ENCODE data around the gene BRINP2. TPM values are rescaled to one million over a fixed set of nuclear protein-coding genes. Genes with fewer than 3 reads are reported as not detected.

Gene BRINP2
- total RNA-seq, 2 experiments from 2014 or later = not detected

DNA sequence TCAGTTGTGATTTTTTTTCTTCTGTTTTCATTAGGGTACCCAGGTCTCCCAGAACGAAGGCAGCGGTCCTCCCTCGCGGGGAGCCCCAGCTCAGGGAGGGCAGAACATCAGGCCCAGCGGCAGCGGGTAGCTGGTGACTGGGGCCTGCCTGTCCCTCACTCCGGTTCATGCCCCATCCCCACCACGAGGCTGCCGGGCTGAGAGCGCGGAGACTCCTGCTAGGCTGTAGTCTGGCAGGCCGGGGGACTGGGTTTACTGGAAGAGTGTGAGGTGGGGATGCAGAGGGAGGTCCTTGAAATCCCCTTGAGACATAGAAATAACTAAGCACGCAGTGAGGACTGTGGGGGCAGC is 10.5 kb downstream of the BRINP2 start:
- H3K36me3 Mint-ChIP-seq = no peaks in the 10 kb centered on the region
- H3K27ac Mint-ChIP-seq = no peak overlapping the region
- H3K4me1 Mint-ChIP-seq = peaks cover 5% of the 10 kb centered on the region
- no peak overlapping the region for H3K4me3 Mint-ChIP-seq
- DNase-seq (no peak), ATAC-seq (no peak)
- no peaks in the 10 kb centered on the region for H3K9me3 Mint-ChIP-seq (ENCODE audit: low read depth)
- CTCF ChIA-PET = interaction anchor here (1.4 to 1.6 kb wide), 3 partner anchors 9 to 283 kb away, joined by 3 to 5 read pairs (median 4); no protein-coding TSS in a partner anchor
- peaks cover 14% of the 10 kb centered on the region for H3K27me3 Mint-ChIP-seq

DNA sequence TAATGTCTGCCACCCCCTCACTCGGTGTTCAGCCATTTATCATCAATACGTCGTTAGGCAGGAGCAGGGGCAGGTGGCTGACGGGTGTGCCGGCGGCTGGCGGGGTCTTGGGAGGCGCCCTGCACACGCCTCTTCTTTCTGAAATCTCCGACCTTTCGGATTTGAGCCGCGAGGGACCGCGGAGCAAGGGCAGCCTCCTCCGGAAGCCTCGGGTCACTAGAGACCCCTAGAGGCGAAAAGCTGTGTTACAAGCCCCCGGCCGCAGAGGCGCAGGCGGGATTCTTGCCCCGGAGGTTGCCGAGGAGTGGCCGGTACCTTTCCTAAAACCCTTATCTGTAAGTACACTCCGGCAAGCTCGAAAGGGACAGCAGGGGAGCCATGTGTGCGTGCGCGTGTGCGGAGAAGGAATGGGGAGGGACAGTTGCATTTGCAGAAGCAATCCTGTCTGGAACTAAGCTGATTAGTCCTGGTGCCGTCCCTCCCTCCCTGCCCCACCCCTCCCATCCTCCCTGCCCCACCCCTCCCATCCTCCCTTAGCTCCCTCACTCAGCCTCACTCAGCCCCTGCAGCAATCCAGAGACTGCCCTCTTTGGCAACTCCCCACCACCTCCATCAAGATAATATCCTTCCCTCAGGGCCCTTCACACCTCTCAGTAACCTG is 11.0 kb downstream of the BRINP2 start:
- Mint-ChIP-seq H3K4me1 (peaks cover 5% of the 10 kb centered on the region), H3K9me3 (ENCODE audit: low read depth) (no peaks in the 10 kb centered on the region), H3K27me3 (peaks cover 14% of the 10 kb centered on the region), H3K27ac (no peak overlapping the region), H3K36me3 (no peaks in the 10 kb centered on the region), H3K4me3 (no peak overlapping the region)
- DNase-seq (peak; percentile 58), ATAC-seq (peak; percentile 57)
- CTCF ChIA-PET = interaction anchor here (1.4 to 1.6 kb wide), 3 partner anchors 8 to 283 kb away, joined by 3 to 5 read pairs (median 4); no protein-coding TSS in a partner anchor

DNA sequence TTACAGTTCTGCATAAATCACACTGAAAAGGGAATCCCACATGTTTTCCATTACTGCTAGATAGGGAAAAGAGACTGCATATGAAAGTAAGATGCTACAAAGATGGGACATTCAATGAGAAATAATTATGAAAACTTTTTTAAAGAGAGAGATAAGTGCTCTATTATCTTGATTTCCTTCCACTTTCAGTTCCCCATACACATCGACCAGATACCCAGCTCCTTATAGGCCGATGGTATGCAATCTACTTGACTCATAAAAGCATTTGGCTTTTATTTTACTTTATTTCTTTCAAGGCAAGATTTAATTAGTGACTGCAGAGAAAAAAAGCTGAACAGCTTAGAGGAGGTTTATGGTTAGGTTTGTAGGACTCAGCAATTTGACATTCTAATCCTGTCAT is 13.1 kb downstream of the BRINP2 start:
- DNase-seq (no peak), ATAC-seq (no peak)
- peaks cover 14% of the 10 kb centered on the region for H3K27me3 Mint-ChIP-seq
- CTCF ChIA-PET = no interaction called here
- H3K9me3 Mint-ChIP-seq (ENCODE audit: low read depth) = no peaks in the 10 kb centered on the region
- no peak overlapping the region for H3K27ac Mint-ChIP-seq
- peaks cover 5% of the 10 kb centered on the region for H3K4me1 Mint-ChIP-seq
- H3K36me3 Mint-ChIP-seq = no peaks in the 10 kb centered on the region
- no peak overlapping the region for H3K4me3 Mint-ChIP-seq

GRCh38 chr1:177185209-177185608 is 14.5 kb downstream of the BRINP2 start:
- Mint-ChIP-seq H3K27ac (no peak overlapping the region), H3K36me3 (no peaks in the 10 kb centered on the region), H3K4me1 (peaks cover 5% of the 10 kb centered on the region), H3K27me3 (peaks cover 14% of the 10 kb centered on the region), H3K9me3 (ENCODE audit: low read depth) (no peaks in the 10 kb centered on the region), H3K4me3 (no peak overlapping the region)
- CTCF ChIA-PET = no interaction called here
- ATAC-seq (no peak), DNase-seq (no peak)

- no peak overlapping the region for H3K4me3 Mint-ChIP-seq
- peaks cover 4% of the 10 kb centered on the region for H3K4me1 Mint-ChIP-seq
- CTCF ChIA-PET = no interaction called here
- H3K27me3 Mint-ChIP-seq = peaks cover 5% of the 10 kb centered on the region
- DNase-seq = no peak
- H3K9me3 Mint-ChIP-seq (ENCODE audit: low read depth) = no peaks in the 10 kb centered on the region
- no peak for ATAC-seq
- H3K36me3 Mint-ChIP-seq = no peaks in the 10 kb centered on the region
- no peak overlapping the region for H3K27ac Mint-ChIP-seq
These were observed 15.9 kb downstream of the BRINP2 start for GRCh38 chr1:177186639-177187038.

DNA sequence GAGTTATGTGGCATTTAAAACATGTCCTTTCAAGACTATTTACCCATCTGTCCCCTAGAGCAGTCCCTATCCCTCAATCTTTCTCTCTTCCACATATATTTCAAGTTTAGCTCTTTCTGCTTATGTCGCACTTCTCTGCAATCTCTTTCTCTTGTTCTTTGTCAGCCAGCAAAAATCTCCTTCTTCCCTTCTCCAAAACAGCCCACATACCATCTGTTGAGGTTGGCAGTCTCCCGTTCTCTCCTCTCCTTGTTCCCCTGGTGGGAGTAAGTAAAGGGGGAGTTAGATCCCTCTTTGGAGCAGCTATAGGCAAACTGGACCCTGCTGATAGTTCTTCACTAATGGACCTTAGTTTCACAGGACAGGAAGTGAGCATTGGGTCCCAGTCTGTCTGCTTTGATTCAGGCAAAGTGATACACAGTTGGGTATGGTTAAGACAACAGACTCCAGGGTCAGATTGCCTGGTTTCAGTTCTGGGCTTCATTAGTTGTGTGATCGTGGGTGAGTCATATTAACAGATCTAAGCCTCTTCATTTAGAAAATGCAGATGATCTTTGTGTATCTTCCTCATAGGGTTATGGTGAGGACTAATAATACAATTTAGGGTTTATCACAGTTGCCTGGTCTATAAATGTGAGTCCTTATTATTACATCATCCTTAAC is 19.7 kb downstream of the BRINP2 start:
- Mint-ChIP-seq H3K36me3 (no peaks in the 10 kb centered on the region), H3K27me3 (no peaks in the 10 kb centered on the region), H3K9me3 (ENCODE audit: low read depth) (no peaks in the 10 kb centered on the region), H3K4me3 (no peak overlapping the region), H3K27ac (no peak overlapping the region), H3K4me1 (no peaks in the 10 kb centered on the region)
- CTCF ChIA-PET = interaction anchor here (1.1 kb wide), 1 partner anchor 9 kb away, joined by 4 read pairs; no protein-coding TSS in a partner anchor
- DNase-seq (no peak), ATAC-seq (no peak)

GRCh38 chr1:177198243-177198642 is 27.5 kb downstream of the BRINP2 start:
- DNase-seq (no peak), ATAC-seq (no peak)
- H3K4me3 Mint-ChIP-seq = no peak overlapping the region
- H3K36me3 Mint-ChIP-seq = no peaks in the 10 kb centered on the region
- H3K4me1 Mint-ChIP-seq = no peaks in the 10 kb centered on the region
- no peaks in the 10 kb centered on the region for H3K27me3 Mint-ChIP-seq
- no peak overlapping the region for H3K27ac Mint-ChIP-seq
- CTCF ChIA-PET = interaction anchor here (0.9 kb wide), 1 partner anchor 21 kb away, joined by 5 read pairs; no protein-coding TSS in a partner anchor
- H3K9me3 Mint-ChIP-seq (ENCODE audit: low read depth) = peaks cover 3% of the 10 kb centered on the region

GRCh38 chr1:177200290-177200689 is 29.5 kb downstream of the BRINP2 start:
- ATAC-seq = no peak
- peaks cover 6% of the 10 kb centered on the region for H3K9me3 Mint-ChIP-seq (ENCODE audit: low read depth)
- H3K27ac Mint-ChIP-seq = no peak overlapping the region
- no peak overlapping the region for H3K4me3 Mint-ChIP-seq
- CTCF ChIA-PET = no interaction called here
- H3K4me1 Mint-ChIP-seq = no peaks in the 10 kb centered on the region
- H3K27me3 Mint-ChIP-seq = no peaks in the 10 kb centered on the region
- DNase-seq = no peak
- H3K36me3 Mint-ChIP-seq = no peaks in the 10 kb centered on the region

GRCh38 chr1:177206831-177207355 is 36.1 kb downstream of the BRINP2 start:
- ATAC-seq (no peak), DNase-seq (no peak)
- Mint-ChIP-seq H3K27me3 (no peaks in the 10 kb centered on the region), H3K4me1 (no peaks in the 10 kb centered on the region), H3K4me3 (no peak overlapping the region), H3K36me3 (no peaks in the 10 kb centered on the region), H3K27ac (no peak overlapping the region), H3K9me3 (ENCODE audit: low read depth) (peaks cover 2% of the 10 kb centered on the region)
- CTCF ChIA-PET = no interaction called here

GRCh38 chr1:177208920-177209319 is 38.2 kb downstream of the BRINP2 start:
- CTCF ChIA-PET = no interaction called here
- no peak for ATAC-seq
- Mint-ChIP-seq H3K27ac (no peak overlapping the region), H3K9me3 (ENCODE audit: low read depth) (no peaks in the 10 kb centered on the region), H3K4me1 (no peaks in the 10 kb centered on the region), H3K27me3 (no peaks in the 10 kb centered on the region), H3K4me3 (no peak overlapping the region), H3K36me3 (no peaks in the 10 kb centered on the region)
- no peak for DNase-seq

DNA sequence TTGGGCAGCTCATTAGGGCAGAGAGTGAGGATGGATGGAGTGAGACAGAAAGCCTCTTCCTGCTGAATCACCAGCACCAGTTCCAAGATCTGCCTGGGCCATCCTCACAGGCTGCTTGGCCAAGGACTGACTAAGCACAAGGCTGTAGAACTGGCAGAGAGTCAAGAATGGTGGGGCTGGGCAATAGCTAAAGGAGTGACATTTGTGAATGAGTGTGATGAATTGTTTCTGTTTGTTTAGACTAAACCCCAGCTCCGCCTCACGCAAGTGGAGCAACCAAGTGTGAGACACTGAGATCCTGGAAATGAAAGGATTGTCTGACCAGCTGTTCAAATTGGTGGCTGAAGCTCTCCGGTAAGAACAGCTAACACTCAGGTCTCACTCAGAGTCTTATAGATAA is 38.6 kb downstream of the BRINP2 start:
- H3K27ac Mint-ChIP-seq = no peak overlapping the region
- no peaks in the 10 kb centered on the region for H3K4me1 Mint-ChIP-seq
- H3K4me3 Mint-ChIP-seq = no peak overlapping the region
- no peaks in the 10 kb centered on the region for H3K36me3 Mint-ChIP-seq
- ATAC-seq = no peak
- CTCF ChIA-PET = no interaction called here
- no peaks in the 10 kb centered on the region for H3K27me3 Mint-ChIP-seq
- DNase-seq = no peak
- no peaks in the 10 kb centered on the region for H3K9me3 Mint-ChIP-seq (ENCODE audit: low read depth)

GRCh38 chr1:177210071-177210470 is 39.3 kb downstream of the BRINP2 start:
- CTCF ChIA-PET = no interaction called here

DNA sequence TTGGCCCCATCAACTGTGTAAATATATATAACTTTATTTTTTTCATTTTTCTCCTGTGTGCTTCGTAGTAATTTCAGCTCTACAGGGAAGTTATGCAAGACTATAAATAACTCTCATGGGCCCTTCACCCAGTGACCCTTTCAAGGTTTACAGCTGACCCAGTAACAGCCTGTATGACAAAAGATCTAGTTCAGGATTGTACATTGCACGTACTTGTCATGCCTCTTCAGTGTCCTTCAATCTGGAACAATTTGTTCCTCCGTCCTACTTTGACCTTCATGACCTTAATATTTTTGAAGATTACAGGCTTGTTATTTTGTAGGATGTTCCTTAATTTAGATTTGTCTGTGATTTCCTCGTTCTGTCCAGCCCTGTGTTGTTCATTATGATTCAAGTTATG is 40.5 kb downstream of the BRINP2 start:
- Mint-ChIP-seq H3K4me3 (no peak overlapping the region), H3K36me3 (no peaks in the 10 kb centered on the region), H3K27me3 (no peaks in the 10 kb centered on the region), H3K27ac (no peak overlapping the region), H3K4me1 (no peaks in the 10 kb centered on the region), H3K9me3 (ENCODE audit: low read depth) (no peaks in the 10 kb centered on the region)
- CTCF ChIA-PET = no interaction called here
- DNase-seq = no peak
- ATAC-seq = no peak

More at GRCh38 chr1:177210071-177210470, 39.3 kb downstream of the BRINP2 start:
- Mint-ChIP-seq H3K4me1 (no peaks in the 10 kb centered on the region), H3K27ac (no peak overlapping the region), H3K27me3 (no peaks in the 10 kb centered on the region), H3K36me3 (no peaks in the 10 kb centered on the region), H3K9me3 (ENCODE audit: low read depth) (no peaks in the 10 kb centered on the region), H3K4me3 (no peak overlapping the region)
- DNase-seq (no peak), ATAC-seq (no peak)

DNA sequence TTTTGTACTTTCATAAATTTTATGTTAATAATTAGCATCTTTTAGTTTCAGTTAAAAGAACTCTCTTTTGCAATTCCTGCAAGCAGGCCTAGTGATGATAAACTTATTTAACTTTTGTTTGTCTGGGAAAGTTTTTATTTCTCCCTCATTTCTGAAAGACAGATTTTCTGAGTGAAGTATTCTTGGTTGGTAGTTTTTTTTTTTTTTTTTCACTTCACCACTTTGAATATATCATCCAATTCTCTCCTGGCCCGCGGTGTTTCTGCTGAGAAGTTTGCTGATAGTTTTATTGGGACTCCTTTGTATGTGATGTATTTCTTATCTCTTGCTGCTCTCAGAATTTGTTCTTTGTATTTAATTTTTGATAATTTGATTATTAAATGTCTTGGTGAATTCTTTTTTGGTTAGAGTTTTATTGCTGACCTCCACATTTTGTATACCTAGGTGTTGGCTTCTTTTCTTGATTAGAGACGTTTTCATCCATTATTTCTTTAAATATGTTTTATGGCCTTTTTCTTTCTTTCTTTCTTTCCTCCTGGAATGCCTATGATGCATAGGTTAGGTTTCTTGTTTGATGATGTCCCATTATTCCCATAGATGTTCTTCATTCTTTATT is 45.9 kb downstream of the BRINP2 start:
- Mint-ChIP-seq H3K36me3 (no peaks in the 10 kb centered on the region), H3K27ac (no peak overlapping the region), H3K27me3 (no peaks in the 10 kb centered on the region), H3K4me1 (no peaks in the 10 kb centered on the region), H3K9me3 (ENCODE audit: low read depth) (peaks cover 7% of the 10 kb centered on the region), H3K4me3 (no peak overlapping the region)
- DNase-seq (no peak), ATAC-seq (no peak)
- CTCF ChIA-PET = no interaction called here
